ENCODE measurements around the gene SDCCAG8.

Gene SDCCAG8

DNA sequence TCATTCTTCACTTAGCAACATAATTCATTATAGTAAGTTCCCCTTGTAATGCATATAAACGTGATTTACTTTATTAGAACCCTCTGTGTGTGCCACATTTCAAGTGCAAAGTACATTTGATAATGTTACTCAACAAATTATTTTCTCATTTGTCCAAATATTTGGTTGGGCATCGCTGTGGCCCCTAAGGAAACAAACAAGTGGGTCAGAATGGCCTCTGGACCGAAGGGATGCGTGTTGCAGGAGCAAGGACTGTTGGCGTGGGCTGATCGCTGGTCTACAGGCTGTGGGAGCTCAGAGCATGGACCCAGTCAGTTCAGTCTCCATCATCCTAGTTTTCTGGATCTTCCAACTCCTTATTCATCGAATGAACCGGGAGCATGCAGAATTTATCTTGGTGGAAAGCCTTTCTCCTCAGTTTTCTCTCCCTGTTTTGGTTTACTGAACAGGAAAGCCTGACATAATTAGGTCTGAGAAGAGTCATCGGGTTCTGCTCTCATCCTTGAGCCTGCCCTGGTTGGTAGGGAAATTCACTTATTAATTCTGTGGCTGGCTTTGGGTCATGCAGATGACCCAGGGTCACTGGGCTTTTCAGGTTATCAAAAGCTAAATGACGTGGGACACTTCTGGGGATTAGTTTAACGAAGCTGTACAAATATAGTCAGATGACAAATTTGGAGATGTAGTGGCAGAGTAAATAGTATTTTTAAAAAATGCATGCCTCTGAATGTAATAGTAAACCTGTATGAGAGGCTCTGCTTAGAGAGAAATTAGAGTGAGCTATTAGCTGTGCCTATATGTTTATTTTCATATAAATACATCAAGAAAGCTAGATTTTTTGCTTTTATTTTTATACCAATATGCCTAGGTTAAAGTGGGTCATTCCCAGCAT, 200.2 kb downstream of the SDCCAG8 start:
- DNase-seq (ENCODE audit: low read depth, low spot score) = no peak

GRCh38 chr1:243457363-243457982, 201.6 kb downstream of the SDCCAG8 start:
- DNase-seq (ENCODE audit: low read depth, low spot score) = no peak

GRCh38 chr1:243459059-243459458, 203.2 kb downstream of the SDCCAG8 start:
- DNase-seq (ENCODE audit: low read depth, low spot score) = no peak

GRCh38 chr1:243461700-243462099, 205.9 kb downstream of the SDCCAG8 start:
- DNase-seq (ENCODE audit: low read depth, low spot score) = no peak

DNA sequence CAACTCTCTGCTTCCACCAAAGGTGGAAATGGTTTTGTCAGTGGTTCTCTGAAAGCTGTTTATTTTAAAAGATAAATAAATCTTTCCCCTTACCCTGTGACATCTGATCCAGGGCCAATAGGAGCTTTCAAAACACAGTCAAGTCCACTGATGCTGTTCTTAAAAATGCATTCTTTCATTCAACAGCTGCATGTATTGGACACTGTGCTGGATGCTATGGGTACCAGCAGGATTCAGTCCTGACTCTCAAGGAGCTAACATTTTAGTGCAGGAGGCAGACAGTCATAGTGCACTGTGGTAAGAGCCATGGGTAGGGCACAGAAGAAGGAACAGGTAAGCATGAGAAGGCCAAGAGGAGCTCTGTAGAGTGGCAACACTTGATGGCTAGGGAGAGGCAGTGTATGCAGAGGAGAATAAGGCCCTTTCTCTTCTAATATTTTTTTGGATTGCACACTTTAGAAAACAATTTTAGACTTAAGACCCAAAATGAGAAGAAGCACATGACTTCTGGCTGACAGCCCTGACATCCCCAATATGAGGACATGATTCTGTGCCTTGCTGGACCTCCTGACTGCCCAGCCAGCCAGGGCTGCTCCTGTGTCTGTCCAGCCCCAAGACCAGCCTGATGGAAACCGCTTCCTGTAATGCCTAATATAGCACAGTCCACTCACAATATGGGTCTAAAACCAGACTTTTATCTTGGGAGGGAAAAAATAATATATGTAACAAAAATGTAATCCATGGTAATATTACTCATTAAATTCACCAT, 207.3 kb downstream of the SDCCAG8 start:
- no peak for DNase-seq (ENCODE audit: low read depth, low spot score)

- DNase-seq (ENCODE audit: low read depth, low spot score) = no peak
Observed at GRCh38 chr1:243465081-243465480, 209.2 kb downstream of the SDCCAG8 start.

DNA sequence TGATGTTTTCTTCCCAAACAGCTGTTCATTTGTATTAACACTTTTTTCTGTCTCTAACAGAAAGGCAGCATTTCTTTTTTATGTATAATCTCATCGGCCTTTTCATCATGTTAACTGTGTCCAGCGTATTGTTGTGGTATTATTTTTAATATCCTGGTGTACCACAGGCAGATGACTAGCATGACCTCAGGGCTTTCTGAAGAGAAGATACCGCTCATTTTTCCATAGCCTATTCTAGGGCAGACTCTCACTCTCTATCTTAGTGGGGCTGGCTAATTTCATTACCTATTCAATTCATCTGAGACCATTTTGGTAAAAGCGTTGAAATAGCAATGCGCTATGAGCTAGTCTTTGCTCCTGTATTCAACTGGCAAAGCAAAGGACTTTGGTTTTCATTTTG, 209.9 kb downstream of the SDCCAG8 start:
- DNase-seq (ENCODE audit: low read depth, low spot score) = no peak

GRCh38 chr1:243469497-243469896, 213.7 kb downstream of the SDCCAG8 start:
- no peak for DNase-seq (ENCODE audit: low read depth, low spot score)

DNA sequence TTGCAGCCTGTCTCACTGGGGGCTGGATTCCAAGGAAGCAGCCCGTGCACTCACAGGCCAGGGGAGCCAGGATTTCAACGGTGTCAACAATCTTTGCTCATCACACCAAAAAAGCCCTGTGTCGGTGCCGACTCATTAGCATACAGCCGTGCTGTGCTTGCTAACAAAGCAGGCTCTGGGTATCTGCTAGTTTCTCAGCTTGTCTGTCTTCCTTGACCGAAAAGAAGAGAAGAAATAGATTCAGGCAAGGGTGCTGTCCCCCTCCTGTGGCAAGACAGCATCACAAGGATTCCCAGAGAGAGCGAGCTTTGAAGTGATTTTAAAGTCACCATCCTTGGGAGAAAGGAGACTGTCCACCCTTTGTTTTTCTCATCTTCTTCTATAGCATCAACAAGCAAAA, 214.7 kb downstream of the SDCCAG8 start:
- DNase-seq (ENCODE audit: low read depth, low spot score) = no peak

DNA sequence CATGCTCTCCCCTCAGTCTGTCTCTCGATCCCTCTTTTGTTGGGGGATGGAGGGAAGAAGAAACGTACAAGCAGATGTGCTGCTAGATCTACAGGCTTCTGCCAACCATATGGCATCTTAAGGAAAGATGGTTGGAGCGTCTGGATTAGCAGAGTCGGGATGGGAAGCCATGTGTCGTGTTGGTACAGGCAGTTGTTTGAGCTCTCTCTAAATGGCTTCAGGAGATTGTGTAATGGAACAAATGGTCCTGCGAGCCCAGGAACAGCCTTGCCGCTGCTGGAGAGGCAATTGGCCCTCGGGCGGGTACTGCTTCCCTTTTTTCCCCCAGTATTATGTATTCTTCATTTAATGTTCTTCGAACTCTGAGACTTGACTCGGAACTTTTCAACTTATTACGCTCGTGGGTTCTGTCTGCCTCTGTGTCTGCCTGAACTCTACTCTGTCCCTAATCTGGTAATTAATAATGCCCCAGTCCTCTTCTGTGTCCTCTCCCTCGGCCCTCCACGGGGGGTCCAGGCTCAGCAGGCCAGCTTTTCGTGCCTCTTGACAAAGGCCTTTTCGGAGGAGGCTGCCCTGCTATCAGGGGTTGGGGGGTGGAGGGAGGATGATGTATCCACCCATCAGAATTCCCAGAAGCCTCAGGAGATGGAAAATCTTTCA, 215.3 kb downstream of the SDCCAG8 start:
- DNase-seq (ENCODE audit: low read depth, low spot score) = no peak

- no peak for DNase-seq (ENCODE audit: low read depth, low spot score)
Observed at GRCh38 chr1:243471754-243472745, 216.2 kb downstream of the SDCCAG8 start.

GRCh38 chr1:243473227-243474135, 217.6 kb downstream of the SDCCAG8 start:
- DNase-seq (ENCODE audit: low read depth, low spot score) = no peak

GRCh38 chr1:243474136-243474881, 218.5 kb downstream of the SDCCAG8 start:
- no peak for DNase-seq (ENCODE audit: low read depth, low spot score)

- no peak for DNase-seq (ENCODE audit: low read depth, low spot score)
Observed at GRCh38 chr1:243474906-243475305, 219.1 kb downstream of the SDCCAG8 start.

GRCh38 chr1:243475966-243476365, 220.1 kb downstream of the SDCCAG8 start:
- no peak for DNase-seq (ENCODE audit: low read depth, low spot score)

- no peak for DNase-seq (ENCODE audit: low read depth, low spot score)
Observed at GRCh38 chr1:243477731-243478290, 222.0 kb downstream of the SDCCAG8 start.

DNA sequence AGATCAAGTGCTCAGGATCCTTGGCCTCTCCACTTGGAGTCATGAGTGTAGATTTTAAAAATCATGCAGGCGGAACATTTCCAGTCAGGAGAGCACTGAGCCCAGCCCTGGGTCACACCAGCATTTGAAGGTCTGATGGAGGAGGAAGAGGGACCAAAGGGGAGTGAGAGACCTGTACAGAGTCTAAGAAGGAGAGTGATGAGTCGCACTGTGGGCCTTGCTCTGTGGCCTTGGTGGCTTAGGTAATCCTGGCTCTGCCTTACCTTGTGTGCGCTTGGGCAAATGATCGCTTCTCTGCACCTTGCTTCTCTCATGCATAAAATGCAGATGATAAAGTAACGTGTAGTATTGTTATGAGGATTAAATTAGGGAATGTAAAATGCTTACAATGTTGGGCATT, 225.3 kb downstream of the SDCCAG8 start:
- no peak for DNase-seq (ENCODE audit: low read depth, low spot score)

Data from activated naive CD8-positive, alpha-beta T cell treated with anti-CD3 and anti-CD28 coated beads, Interleukin-2, amount 50 U/mL, for 16 hours (primary cell).